ENCODE measurements around the gene CIAO2B.

The CIAO2B gene

GRCh38 chr16:66888647-66889615 lies 45.3 kb downstream of the CIAO2B start:
- in situ Hi-C loops (cut with MboI; ENCODE audit: low pct_unique_long_range_greater_than_20kb, low sequenced_read_pairs, unreplicated experiment): no loop called here
- no peak for TF ChIP-seq CTCF (IDR thresholded peaks at IDR 0.05; ENCODE audit: extremely low read depth, insufficient read depth, missing control alignments)
- no peak for DNase-seq (ENCODE audit: low spot score)

- in situ Hi-C loops (cut with MboI; ENCODE audit: low pct_unique_long_range_greater_than_20kb, low sequenced_read_pairs, unreplicated experiment): no loop called here
Observed at GRCh38 chr16:66886914-66887313, 47.3 kb downstream of the CIAO2B start.

GRCh38 chr16:66886321-66886720 lies 47.9 kb downstream of the CIAO2B start:
- in situ Hi-C loops (cut with MboI; ENCODE audit: low pct_unique_long_range_greater_than_20kb, low sequenced_read_pairs, unreplicated experiment): no loop called here
- TF ChIP-seq CTCF (IDR thresholded peaks at IDR 0.05; ENCODE audit: extremely low read depth, insufficient read depth, missing control alignments): no peak
- no peak for DNase-seq (ENCODE audit: low spot score)

More at GRCh38 chr16:66886914-66887313, 47.3 kb downstream of the CIAO2B start:
- no peak for TF ChIP-seq CTCF (IDR thresholded peaks at IDR 0.05; ENCODE audit: extremely low read depth, insufficient read depth, missing control alignments)
- DNase-seq (ENCODE audit: low spot score): no peak

- no peak for TF ChIP-seq CTCF (IDR thresholded peaks at IDR 0.05; ENCODE audit: extremely low read depth, insufficient read depth, missing control alignments)
- in situ Hi-C loops (cut with MboI; ENCODE audit: low pct_unique_long_range_greater_than_20kb, low sequenced_read_pairs, unreplicated experiment): no loop called here
- no peak for DNase-seq (ENCODE audit: low spot score)
Observed at GRCh38 chr16:66885491-66885890, 48.7 kb downstream of the CIAO2B start.

- DNase-seq (ENCODE audit: low spot score): no peak
- in situ Hi-C loops (cut with MboI; ENCODE audit: low pct_unique_long_range_greater_than_20kb, low sequenced_read_pairs, unreplicated experiment): no loop called here
- TF ChIP-seq CTCF (IDR thresholded peaks at IDR 0.05; ENCODE audit: extremely low read depth, insufficient read depth, missing control alignments): no peak
Observed at GRCh38 chr16:66882702-66883101, 51.5 kb downstream of the CIAO2B start.
